Measurements from ENCODE around the gene GPBP1L1.
A peak's percentile ranks its signal among the peaks of the same experiment; 100 is the strongest.
"Not testable (repeated sequence)": the region's sequence is repeated elsewhere in the genome, so short reads cannot be mapped to it uniquely, and the experiment has no call there.

GPBP1L1 gene

DNA sequence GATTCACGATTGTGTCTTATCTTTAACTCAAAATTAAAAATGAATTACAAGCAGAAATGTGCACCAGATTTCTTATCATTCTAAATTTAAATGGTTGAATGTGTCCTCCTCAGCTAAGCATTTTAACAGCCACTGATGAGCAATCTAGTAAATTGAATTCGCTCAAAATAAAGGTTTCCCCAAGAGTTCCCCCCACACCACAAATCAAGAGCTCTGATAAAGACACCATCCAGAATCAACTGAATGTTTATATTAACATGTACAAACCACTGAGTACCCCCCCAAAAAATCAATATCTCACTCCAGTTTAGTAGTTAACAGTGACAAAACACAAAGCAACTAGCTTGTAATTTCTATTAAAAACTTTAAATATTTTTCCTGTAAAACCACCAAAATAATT is 1.9 kb downstream of the GPBP1L1 start:
- Histone ChIP-seq H3K4me1 (ENCODE audit: control insufficient read depth in 1 of 2, insufficient read depth in 2 of 2, low read length in 2 of 2) (peaks cover 39 to 49% of the 10 kb centered on the region in 2 donors), H3K9ac (ENCODE audit: low read depth in 1 of 2, low read length in 2 of 2) (peak overlapping the region in 1 of 2 donors; percentile 93)

DNA sequence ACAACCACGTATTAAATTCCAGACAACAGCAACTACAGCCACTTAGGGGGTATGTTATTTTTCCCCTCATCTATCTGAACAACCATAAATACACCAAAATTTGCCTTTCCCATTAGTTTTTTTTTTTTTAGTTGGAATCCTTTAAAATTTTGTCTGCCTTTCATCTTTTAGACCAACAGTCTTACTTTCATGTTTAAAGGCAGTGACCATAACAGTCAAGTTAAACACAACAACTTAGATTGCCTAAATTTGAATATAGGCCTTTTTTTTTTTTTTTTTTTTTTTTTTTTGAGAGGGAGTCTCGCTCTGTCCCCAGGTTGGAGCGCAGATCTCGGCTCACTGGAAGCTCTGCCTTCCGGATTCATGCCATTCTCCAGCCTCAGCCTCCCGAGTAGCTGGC is 3.4 kb downstream of the GPBP1L1 start:
- no peaks in the 10 kb centered on the region for H3K9me3 ChIP-seq (ENCODE audit: control insufficient read depth in 1 of 2, low read length in 2 of 2)
- peak overlapping the region in 1 of 2 donors; percentile 19 for H3K4me3 ChIP-seq (ENCODE audit: low read depth in 1 of 2, low read length in 2 of 2)
- H3K36me3 ChIP-seq (ENCODE audit: control insufficient read depth in 1 of 2, insufficient read depth in 2 of 2, low read length in 2 of 2), result no peaks in the 10 kb centered on the region
- no peak overlapping the region for H3K9ac ChIP-seq (ENCODE audit: low read depth in 1 of 2, low read length in 2 of 2)
- no peaks in the 10 kb centered on the region for H3K27me3 ChIP-seq (ENCODE audit: control insufficient read depth in 1 of 2, insufficient read depth in 2 of 2, low read length in 2 of 2)
- no peak overlapping the region for H3K27ac ChIP-seq (ENCODE audit: low read depth, low read length)
- peaks cover 43 to 54% of the 10 kb centered on the region in 2 donors for H3K4me1 ChIP-seq (ENCODE audit: control insufficient read depth in 1 of 2, insufficient read depth in 2 of 2, low read length in 2 of 2)

More for the DNA sequence above, 1.9 kb downstream of the GPBP1L1 start:
- H3K9me3 ChIP-seq (ENCODE audit: control insufficient read depth in 1 of 2, low read length in 2 of 2), result no peaks in the 10 kb centered on the region
- peak overlapping the region; percentile 95 for H3K4me3 ChIP-seq (ENCODE audit: low read depth in 1 of 2, low read length in 2 of 2)
- no peaks in the 10 kb centered on the region for H3K36me3 ChIP-seq (ENCODE audit: control insufficient read depth in 1 of 2, insufficient read depth in 2 of 2, low read length in 2 of 2)
- H3K27ac ChIP-seq (ENCODE audit: low read depth, low read length), result no peak overlapping the region
- H3K27me3 ChIP-seq (ENCODE audit: control insufficient read depth in 1 of 2, insufficient read depth in 2 of 2, low read length in 2 of 2), result no peaks in the 10 kb centered on the region

DNA sequence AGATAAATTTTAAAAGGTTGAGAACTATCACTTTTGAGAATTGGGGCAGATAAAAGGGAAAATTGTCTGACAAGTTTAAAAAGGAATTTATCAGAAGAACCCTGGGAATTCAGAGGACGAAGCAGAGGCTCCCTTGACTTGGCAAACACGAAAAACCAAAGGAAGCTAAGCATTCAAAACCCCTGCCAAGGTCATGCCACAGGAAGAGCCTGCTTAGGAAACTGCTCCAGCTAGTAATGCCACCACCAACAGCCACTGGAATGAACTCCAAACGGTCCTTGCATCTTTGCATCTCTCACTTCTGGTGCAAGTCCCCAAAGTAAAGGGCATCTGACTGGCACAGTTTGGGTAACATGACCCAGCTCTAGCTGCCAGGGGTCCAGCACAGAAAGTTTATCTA is 7.2 kb downstream of the GPBP1L1 start:
- no peaks in the 10 kb centered on the region for H3K27me3 ChIP-seq (ENCODE audit: control insufficient read depth in 1 of 2, insufficient read depth in 2 of 2, low read length in 2 of 2)
- H3K36me3 ChIP-seq (ENCODE audit: control insufficient read depth in 1 of 2, insufficient read depth in 2 of 2, low read length in 2 of 2), result peaks cover 0 to 5% of the 10 kb centered on the region in 2 donors
- no peaks in the 10 kb centered on the region for H3K9me3 ChIP-seq (ENCODE audit: control insufficient read depth in 1 of 2, low read length in 2 of 2)
- H3K4me1 ChIP-seq (ENCODE audit: control insufficient read depth in 1 of 2, insufficient read depth in 2 of 2, low read length in 2 of 2), result peaks cover 53 to 66% of the 10 kb centered on the region in 2 donors
- no peak overlapping the region for H3K4me3 ChIP-seq (ENCODE audit: low read depth in 1 of 2, low read length in 2 of 2)
- no peak overlapping the region for H3K9ac ChIP-seq (ENCODE audit: low read depth in 1 of 2, low read length in 2 of 2)
- no peak overlapping the region for H3K27ac ChIP-seq (ENCODE audit: low read depth, low read length)

DNA sequence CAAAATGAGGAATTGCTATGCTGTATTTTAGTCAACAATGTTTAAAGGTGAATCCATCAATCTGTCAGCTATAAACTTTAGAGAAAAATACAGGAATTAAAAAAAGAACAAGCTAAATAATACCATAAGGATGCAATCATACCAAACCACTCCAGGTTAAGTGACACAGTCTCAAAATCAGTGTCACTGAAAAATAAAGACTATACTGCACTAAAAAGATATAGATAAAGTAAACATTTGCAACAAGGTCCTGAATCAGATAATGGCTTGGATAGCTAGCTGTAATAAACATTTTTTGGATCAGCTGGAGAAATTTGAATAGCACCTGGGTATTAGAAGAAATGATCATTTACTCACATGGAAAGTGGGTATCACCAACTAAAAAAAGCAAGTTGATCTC is 7.8 kb downstream of the GPBP1L1 start:
- Histone ChIP-seq H3K9ac (ENCODE audit: low read depth in 1 of 2, low read length in 2 of 2) (no peak overlapping the region), H3K27me3 (ENCODE audit: control insufficient read depth in 1 of 2, insufficient read depth in 2 of 2, low read length in 2 of 2) (no peaks in the 10 kb centered on the region), H3K36me3 (ENCODE audit: control insufficient read depth in 1 of 2, insufficient read depth in 2 of 2, low read length in 2 of 2) (peaks cover 0 to 9% of the 10 kb centered on the region in 2 donors), H3K4me1 (ENCODE audit: control insufficient read depth in 1 of 2, insufficient read depth in 2 of 2, low read length in 2 of 2) (peaks cover 53 to 67% of the 10 kb centered on the region in 2 donors), H3K4me3 (ENCODE audit: low read depth in 1 of 2, low read length in 2 of 2) (no peak overlapping the region), H3K27ac (ENCODE audit: low read depth, low read length) (no peak overlapping the region), H3K9me3 (ENCODE audit: control insufficient read depth in 1 of 2, low read length in 2 of 2) (no peaks in the 10 kb centered on the region)

DNA sequence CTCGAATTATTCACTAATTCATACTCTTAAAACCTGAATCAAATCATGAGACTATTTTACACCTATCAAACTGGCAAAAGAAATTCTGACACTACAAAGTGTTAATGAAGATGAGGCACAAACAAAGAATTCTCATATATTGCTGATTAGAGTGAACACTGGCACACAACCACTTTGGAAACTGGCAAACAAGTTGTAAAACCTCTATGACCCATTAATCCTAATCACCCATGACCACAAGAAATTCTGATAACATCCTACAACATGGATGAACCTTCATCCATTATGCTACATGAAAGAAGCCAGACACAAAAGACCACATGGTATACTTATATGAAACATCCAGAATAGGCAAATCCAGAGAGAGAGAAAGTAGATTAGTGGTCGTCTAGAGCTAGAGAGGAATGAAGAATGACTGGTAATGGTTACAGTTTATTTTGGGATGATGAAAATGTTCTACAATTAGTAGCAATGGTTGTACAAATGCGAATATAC is 8.5 kb downstream of the GPBP1L1 start:
- Histone ChIP-seq H3K4me3 (ENCODE audit: low read depth in 1 of 2, low read length in 2 of 2) (no peak overlapping the region), H3K27me3 (ENCODE audit: control insufficient read depth in 1 of 2, insufficient read depth in 2 of 2, low read length in 2 of 2) (no peaks in the 10 kb centered on the region), H3K9me3 (ENCODE audit: control insufficient read depth in 1 of 2, low read length in 2 of 2) (no peaks in the 10 kb centered on the region), H3K9ac (ENCODE audit: low read depth in 1 of 2, low read length in 2 of 2) (no peak overlapping the region), H3K36me3 (ENCODE audit: control insufficient read depth in 1 of 2, insufficient read depth in 2 of 2, low read length in 2 of 2) (peaks cover 0 to 13% of the 10 kb centered on the region in 2 donors), H3K27ac (ENCODE audit: low read depth, low read length) (no peak overlapping the region), H3K4me1 (ENCODE audit: control insufficient read depth in 1 of 2, insufficient read depth in 2 of 2, low read length in 2 of 2) (peaks cover 57 to 62% of the 10 kb centered on the region in 2 donors)

DNA sequence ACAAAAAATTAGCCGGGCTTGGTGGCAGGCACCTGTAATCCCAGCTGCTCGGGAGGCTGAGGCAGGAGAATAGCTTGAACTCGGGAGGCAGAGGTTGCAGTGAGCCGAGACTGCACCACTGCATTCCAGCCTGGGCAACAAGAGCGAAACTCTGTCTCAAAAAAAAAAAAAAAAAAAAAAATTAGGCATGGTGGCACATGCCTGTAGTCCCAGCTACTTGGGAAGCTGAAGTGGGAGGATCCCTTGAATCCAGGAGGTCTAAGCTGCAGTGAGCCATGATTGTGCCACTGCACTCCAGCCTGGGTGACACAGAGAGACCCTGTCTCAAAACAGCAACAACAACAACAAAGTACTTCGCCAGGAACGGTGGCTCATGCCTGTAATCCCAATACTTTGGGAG is 9.8 kb downstream of the GPBP1L1 start:
- H3K27ac ChIP-seq (ENCODE audit: low read depth, low read length); H3K9ac ChIP-seq (ENCODE audit: low read depth in 1 of 2, low read length in 2 of 2); H3K9me3 ChIP-seq (ENCODE audit: control insufficient read depth in 1 of 2, low read length in 2 of 2); H3K27me3 ChIP-seq (ENCODE audit: control insufficient read depth in 1 of 2, insufficient read depth in 2 of 2, low read length in 2 of 2); H3K4me3 ChIP-seq (ENCODE audit: low read depth in 1 of 2, low read length in 2 of 2): not testable (repeated sequence)
- peaks cover 0 to 14% of the 10 kb centered on the region in 2 donors for H3K36me3 ChIP-seq (ENCODE audit: control insufficient read depth in 1 of 2, insufficient read depth in 2 of 2, low read length in 2 of 2)
- H3K4me1 ChIP-seq (ENCODE audit: control insufficient read depth in 1 of 2, insufficient read depth in 2 of 2, low read length in 2 of 2), result peaks cover 48 to 49% of the 10 kb centered on the region in 2 donors

DNA sequence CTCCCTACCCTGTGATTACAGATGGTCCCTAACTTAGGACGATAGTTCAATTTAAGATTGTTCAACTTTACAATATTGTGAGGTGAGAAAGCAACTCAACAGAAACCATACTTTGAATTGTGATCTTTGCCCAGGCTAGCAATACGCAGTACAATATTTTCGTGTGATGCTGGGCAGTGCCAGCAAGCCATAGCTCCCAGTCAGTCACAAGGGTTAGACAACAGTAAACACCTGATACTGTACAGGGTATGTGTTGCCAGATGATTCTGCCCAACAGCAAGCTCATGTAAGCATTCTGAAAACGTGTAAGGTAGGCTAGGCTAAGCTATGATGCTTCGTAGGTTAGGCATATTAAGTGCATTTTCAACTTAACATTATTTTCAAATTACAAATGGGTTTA is 11.9 kb downstream of the GPBP1L1 start:
- Histone ChIP-seq H3K27ac (ENCODE audit: low read depth, low read length) (no peak overlapping the region), H3K27me3 (ENCODE audit: control insufficient read depth in 1 of 2, insufficient read depth in 2 of 2, low read length in 2 of 2) (no peaks in the 10 kb centered on the region), H3K36me3 (ENCODE audit: control insufficient read depth in 1 of 2, insufficient read depth in 2 of 2, low read length in 2 of 2) (peaks cover 0 to 15% of the 10 kb centered on the region in 2 donors), H3K9me3 (ENCODE audit: control insufficient read depth in 1 of 2, low read length in 2 of 2) (no peaks in the 10 kb centered on the region), H3K4me3 (ENCODE audit: low read depth in 1 of 2, low read length in 2 of 2) (no peak overlapping the region), H3K4me1 (ENCODE audit: control insufficient read depth in 1 of 2, insufficient read depth in 2 of 2, low read length in 2 of 2) (peaks cover 37 to 41% of the 10 kb centered on the region in 2 donors), H3K9ac (ENCODE audit: low read depth in 1 of 2, low read length in 2 of 2) (no peak overlapping the region)

DNA sequence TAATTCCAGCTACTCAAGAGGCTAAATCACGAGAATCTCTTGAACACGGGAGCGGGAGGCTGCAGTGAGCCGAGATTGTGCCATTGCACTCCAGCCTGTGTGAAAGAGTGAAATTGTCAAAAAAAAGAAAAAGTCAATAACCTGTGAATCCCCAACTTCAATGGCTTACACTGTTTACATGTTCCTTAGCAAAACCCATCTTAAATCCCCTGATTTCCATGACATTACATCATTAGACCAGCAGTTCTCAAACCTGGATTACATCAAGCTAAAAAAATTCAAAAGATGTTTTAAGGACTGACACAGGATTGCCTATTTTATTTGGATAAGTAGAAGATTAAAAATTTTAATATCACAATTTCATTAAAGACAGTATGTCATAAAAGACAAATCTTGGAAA is 12.4 kb downstream of the GPBP1L1 start:
- H3K9me3 ChIP-seq (ENCODE audit: control insufficient read depth in 1 of 2, low read length in 2 of 2), result no peaks in the 10 kb centered on the region
- peaks cover 0 to 15% of the 10 kb centered on the region in 2 donors for H3K36me3 ChIP-seq (ENCODE audit: control insufficient read depth in 1 of 2, insufficient read depth in 2 of 2, low read length in 2 of 2)
- no peak overlapping the region for H3K27ac ChIP-seq (ENCODE audit: low read depth, low read length)
- H3K4me3 ChIP-seq (ENCODE audit: low read depth in 1 of 2, low read length in 2 of 2), result no peak overlapping the region
- H3K9ac ChIP-seq (ENCODE audit: low read depth in 1 of 2, low read length in 2 of 2), result no peak overlapping the region
- no peaks in the 10 kb centered on the region for H3K27me3 ChIP-seq (ENCODE audit: control insufficient read depth in 1 of 2, insufficient read depth in 2 of 2, low read length in 2 of 2)
- H3K4me1 ChIP-seq (ENCODE audit: control insufficient read depth in 1 of 2, insufficient read depth in 2 of 2, low read length in 2 of 2), result peaks cover 36% of the 10 kb centered on the region in 2 donors

DNA sequence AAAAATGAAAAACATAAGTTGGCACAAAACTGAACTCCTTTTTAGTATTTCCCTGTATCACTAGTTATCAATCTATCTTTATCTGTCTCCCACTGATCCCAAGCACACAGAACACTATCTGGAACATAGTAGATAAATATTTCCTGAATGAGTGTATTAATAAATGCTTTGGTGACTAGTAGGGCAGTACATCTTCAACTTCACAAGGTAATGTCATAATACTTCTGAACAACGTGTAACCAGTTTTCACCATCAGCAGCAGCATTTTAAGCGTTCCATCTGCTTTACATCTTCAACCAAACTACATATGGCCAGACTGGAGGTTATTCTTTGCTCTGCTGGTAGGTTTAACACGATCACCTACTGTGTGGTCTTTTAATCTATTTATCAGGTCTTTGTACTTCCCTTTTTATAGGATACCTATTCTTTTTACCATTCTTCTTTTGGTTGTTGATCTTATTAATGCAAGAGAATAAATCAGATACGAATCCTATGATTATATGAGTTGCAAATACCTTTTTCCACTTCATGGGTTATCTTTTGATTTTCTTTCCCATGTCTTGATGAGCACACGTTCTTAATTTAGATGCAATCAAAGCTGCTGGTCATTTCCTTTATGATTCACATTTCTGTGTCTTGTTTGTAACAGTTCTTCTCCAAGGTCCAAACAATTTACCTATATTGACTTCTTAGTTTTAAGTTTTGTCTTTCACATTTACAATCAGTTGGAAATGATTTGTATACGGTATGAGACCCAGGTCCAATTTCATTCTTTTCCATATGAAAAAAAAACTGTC is 16.3 kb downstream of the GPBP1L1 start:
- no peak overlapping the region for H3K9ac ChIP-seq (ENCODE audit: low read depth in 1 of 2, low read length in 2 of 2)
- peaks cover 22 to 23% of the 10 kb centered on the region in 2 donors for H3K4me1 ChIP-seq (ENCODE audit: control insufficient read depth in 1 of 2, insufficient read depth in 2 of 2, low read length in 2 of 2)

DNA sequence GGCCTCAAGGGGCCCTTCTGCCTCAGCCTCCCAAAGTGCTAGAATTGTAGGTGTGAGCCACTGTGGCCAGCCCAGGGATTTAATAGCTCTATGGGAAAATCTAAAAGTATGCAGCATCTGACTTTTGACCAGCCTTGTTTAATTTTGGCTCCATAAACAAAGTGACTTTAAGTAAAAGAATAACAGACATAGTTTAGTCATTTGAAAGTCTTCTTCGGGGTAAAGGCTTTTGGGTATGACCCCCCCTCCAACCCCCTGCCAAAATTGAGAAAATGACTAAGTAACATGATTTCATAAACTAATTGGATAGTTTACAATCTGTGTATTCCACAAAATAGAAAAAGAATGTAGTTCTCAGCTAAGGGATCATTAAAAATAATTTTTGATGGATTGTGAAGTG is 17.0 kb downstream of the GPBP1L1 start:
- Histone ChIP-seq H3K27me3 (ENCODE audit: control insufficient read depth in 1 of 2, insufficient read depth in 2 of 2, low read length in 2 of 2) (no peaks in the 10 kb centered on the region), H3K4me3 (ENCODE audit: low read depth in 1 of 2, low read length in 2 of 2) (no peak overlapping the region), H3K27ac (ENCODE audit: low read depth, low read length) (no peak overlapping the region), H3K9me3 (ENCODE audit: control insufficient read depth in 1 of 2, low read length in 2 of 2) (no peaks in the 10 kb centered on the region), H3K36me3 (ENCODE audit: control insufficient read depth in 1 of 2, insufficient read depth in 2 of 2, low read length in 2 of 2) (peaks cover 0 to 17% of the 10 kb centered on the region in 2 donors), H3K9ac (ENCODE audit: low read depth in 1 of 2, low read length in 2 of 2) (no peak overlapping the region), H3K4me1 (ENCODE audit: control insufficient read depth in 1 of 2, insufficient read depth in 2 of 2, low read length in 2 of 2) (peaks cover 17 to 19% of the 10 kb centered on the region in 2 donors)

More for the DNA sequence above, 16.3 kb downstream of the GPBP1L1 start:
- Histone ChIP-seq H3K36me3 (ENCODE audit: control insufficient read depth in 1 of 2, insufficient read depth in 2 of 2, low read length in 2 of 2) (peaks cover 0 to 19% of the 10 kb centered on the region in 2 donors), H3K27me3 (ENCODE audit: control insufficient read depth in 1 of 2, insufficient read depth in 2 of 2, low read length in 2 of 2) (no peaks in the 10 kb centered on the region), H3K27ac (ENCODE audit: low read depth, low read length) (no peak overlapping the region), H3K4me3 (ENCODE audit: low read depth in 1 of 2, low read length in 2 of 2) (no peak overlapping the region), H3K9me3 (ENCODE audit: control insufficient read depth in 1 of 2, low read length in 2 of 2) (no peaks in the 10 kb centered on the region)
